Keratinocyte (primary cell): ENCODE results near the gene HDHD5. TPM values are rescaled to one million over a fixed set of nuclear protein-coding genes. Genes with fewer than 3 reads are reported as not detected.

Experiments used
- DNase-seq: peaks from one replicate; pipeline ENCODE4 v3.0.0-alpha.2; 2011; ENCODE audit warnings: low read depth, missing footprints, low spot score
- FAIRE-seq: peaks from 2 replicates; lab custom pipeline; 2011; peaks lifted over from hg19 to GRCh38; lab: Jason Lieb, UNC
- H2AFZ ChIP-seq: 2 replicates; pipeline ENCODE4 v1.6.0; 2012; ENCODE audit warnings: low read length, control low read depth, inconsistent platforms; ENCODE audit not compliant: control insufficient read depth
- H3K27ac ChIP-seq: 2 replicates; pipeline ENCODE4 v1.5.1; 2011; ENCODE audit warnings: low read length; ENCODE audit not compliant: control insufficient read depth, insufficient read depth
- H3K27me3 ChIP-seq: 3 replicates; pipeline ENCODE4 v1.6.0; 2011; ENCODE audit warnings: low read length; ENCODE audit not compliant: control insufficient read depth, insufficient read depth; ENCODE audit errors: extremely low read depth
- H3K36me3 ChIP-seq, 2 experiments: 2 replicates in 1 of 2; 3 replicates in 1 of 2; pipeline ENCODE4 v1.5.1; 2011; ENCODE audit warnings: low read length in 2 of 2, mild to moderate bottlenecking in 1 of 2; ENCODE audit not compliant: control insufficient read depth in 2 of 2, insufficient read depth in 2 of 2; ENCODE audit errors: extremely low read depth in 1 of 2
- H3K4me1 ChIP-seq: 3 replicates; pipeline ENCODE4 v1.5.1; 2011; ENCODE audit warnings: low read length; ENCODE audit not compliant: control insufficient read depth, insufficient read depth; ENCODE audit errors: extremely low read depth
- H3K4me2 ChIP-seq: 3 replicates; pipeline ENCODE4 v1.6.0; 2011; ENCODE audit warnings: low read depth, low read length; ENCODE audit not compliant: control insufficient read depth, insufficient read depth; ENCODE audit errors: extremely low read depth
- H3K4me3 ChIP-seq, 3 experiments: fragments of 200-600 bp in 1 of 3; sonication (generic) in 1 of 3; 2 replicates in 2 of 3; 3 replicates in 1 of 3; pipeline ENCODE4 v1.5.1; 2011 to 2016; ENCODE audit warnings: low read length in 3 of 3, mild to moderate bottlenecking in 3 of 3, control low read depth in 2 of 3, inconsistent platforms in 1 of 3, low read depth in 1 of 3, mixed read lengths in 1 of 3, mixed run types in 1 of 3, moderate library complexity in 1 of 3; ENCODE audit not compliant: control insufficient read depth in 2 of 3, insufficient read depth in 2 of 3; ENCODE audit errors: extremely low read depth in 1 of 3
- H3K79me2 ChIP-seq: 2 replicates; pipeline ENCODE4 v1.6.0; 2012; ENCODE audit warnings: low read length; ENCODE audit not compliant: control insufficient read depth, insufficient read depth
- H3K9ac ChIP-seq: 3 replicates; pipeline ENCODE4 v1.6.0; 2011; ENCODE audit warnings: low read length; ENCODE audit not compliant: control insufficient read depth, insufficient read depth; ENCODE audit errors: extremely low read depth
- H3K9me1 ChIP-seq: 3 replicates; pipeline ENCODE4 v1.6.0; 2011; ENCODE audit warnings: low read length; ENCODE audit not compliant: control insufficient read depth, insufficient read depth; ENCODE audit errors: extremely low read depth
- H3K9me3 ChIP-seq: 2 replicates; pipeline ENCODE4 v1.5.1; 2012; ENCODE audit warnings: low read depth, low read length; ENCODE audit not compliant: control insufficient read depth
- H4K20me1 ChIP-seq: 3 replicates; pipeline ENCODE4 v1.6.0; 2011; ENCODE audit warnings: low read length; ENCODE audit not compliant: control insufficient read depth, insufficient read depth; ENCODE audit errors: extremely low read depth
- EZH2 ChIP-seq: IDR thresholded peaks from one replicate; pipeline ENCODE4 v1.6.1; 2012; ENCODE audit warnings: inconsistent platforms, mild to moderate bottlenecking, low read length, moderate library complexity
- dilution Hi-C: fragments of 300-500 bp; cut with MboI; formaldehyde crosslinking; loops from one replicate; pipeline ENCODE4 v1.7.0; 2020; ENCODE audit warnings: low sequenced_read_pairs; ENCODE audit not compliant: extremely low pct_ligation_motif_present
- polyA plus RNA-seq, 5 experiments: library from polyadenylated mRNA; depleted of rRNA in 3 of 5; stranded (reverse) in 3 of 5; stranded (forward) in 1 of 5; unstranded in 1 of 5; fragments of >200 nt; gene quantifications; 1 replicate in 1 of 5; 2 replicates in 3 of 5; 3 replicates in 1 of 5; pipeline versions ENCODE4 v1.2.1 to v1.2.3, GENCODE V29; 2011 to 2012; ENCODE audit warnings: missing spikeins in 2 of 5, low read depth in 1 of 5, low replicate concordance in 1 of 5
- TF ChIP-seq, protein P1 (sequence below), 3 experiments: IDR thresholded peaks in 1 of 3; conservative IDR thresholded peaks in 1 of 3; optimal IDR thresholded peaks in 1 of 3; 2 replicates in 2 of 3; 3 replicates in 1 of 3; pipeline versions ENCODE3 to v1.5.1; 2011; ENCODE audit warnings: low read length in 3 of 3, mild to moderate bottlenecking in 3 of 3, moderate library complexity in 2 of 3, control low read depth in 1 of 3, inconsistent platforms in 1 of 3; ENCODE audit not compliant: insufficient read depth in 2 of 3; ENCODE audit errors: extremely low read depth in 1 of 3

Gene HDHD5
- polyA plus RNA-seq, 1 donor (not counting 4 experiments of a cell fraction or from before 2014, with no cell fraction given): 22.6 TPM

DNA sequence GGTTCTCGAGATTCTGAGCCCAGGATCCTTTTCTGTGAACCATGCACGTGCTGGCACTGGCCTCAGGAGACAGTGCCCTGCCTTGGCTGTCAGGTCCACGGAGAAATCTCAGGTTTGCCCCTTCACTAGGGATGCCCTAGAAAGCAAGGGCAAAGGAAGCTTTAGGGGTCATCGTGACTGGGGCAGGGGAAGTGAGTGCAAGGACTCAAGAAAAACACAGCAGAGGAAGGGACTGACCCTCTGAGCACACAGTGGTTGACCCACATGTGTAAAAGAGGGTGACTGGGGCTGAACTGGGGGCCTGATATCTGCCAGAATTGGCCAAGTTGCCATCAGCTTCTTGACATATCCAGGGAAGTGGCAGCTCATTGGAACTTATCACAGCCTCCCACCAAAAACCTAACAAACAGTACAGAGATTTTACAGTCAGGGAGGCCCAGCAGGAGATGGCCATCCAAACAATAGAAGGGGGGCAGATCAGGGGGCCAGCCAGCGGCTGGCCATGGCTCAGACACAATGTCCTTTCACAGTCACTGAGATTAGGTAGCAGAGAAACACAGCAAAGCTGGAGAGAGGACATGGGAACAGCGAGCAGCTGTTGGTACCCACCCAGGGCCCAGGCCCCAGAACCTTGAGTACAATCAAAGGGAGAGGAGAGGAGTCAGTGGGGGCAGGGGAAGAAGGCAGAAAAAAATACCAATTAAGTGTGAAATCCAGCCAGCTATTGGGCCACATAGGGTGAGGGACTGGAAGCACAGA is 42.3 kb downstream of the HDHD5 start:
- no peaks in the 10 kb centered on the region for H3K79me2 ChIP-seq
- no peaks in the 10 kb centered on the region for H3K9me3 ChIP-seq
- no peak for DNase-seq
- no peaks in the 10 kb centered on the region for H3K36me3 ChIP-seq
- H2AFZ ChIP-seq: no peak overlapping the region
- H3K9ac ChIP-seq: no peak overlapping the region
- no peak for FAIRE-seq
- H3K4me1 ChIP-seq: no peaks in the 10 kb centered on the region
- H3K27me3 ChIP-seq: peaks cover 38% of the 10 kb centered on the region
- no peaks in the 10 kb centered on the region for H4K20me1 ChIP-seq
- TF ChIP-seq, protein P1, sequence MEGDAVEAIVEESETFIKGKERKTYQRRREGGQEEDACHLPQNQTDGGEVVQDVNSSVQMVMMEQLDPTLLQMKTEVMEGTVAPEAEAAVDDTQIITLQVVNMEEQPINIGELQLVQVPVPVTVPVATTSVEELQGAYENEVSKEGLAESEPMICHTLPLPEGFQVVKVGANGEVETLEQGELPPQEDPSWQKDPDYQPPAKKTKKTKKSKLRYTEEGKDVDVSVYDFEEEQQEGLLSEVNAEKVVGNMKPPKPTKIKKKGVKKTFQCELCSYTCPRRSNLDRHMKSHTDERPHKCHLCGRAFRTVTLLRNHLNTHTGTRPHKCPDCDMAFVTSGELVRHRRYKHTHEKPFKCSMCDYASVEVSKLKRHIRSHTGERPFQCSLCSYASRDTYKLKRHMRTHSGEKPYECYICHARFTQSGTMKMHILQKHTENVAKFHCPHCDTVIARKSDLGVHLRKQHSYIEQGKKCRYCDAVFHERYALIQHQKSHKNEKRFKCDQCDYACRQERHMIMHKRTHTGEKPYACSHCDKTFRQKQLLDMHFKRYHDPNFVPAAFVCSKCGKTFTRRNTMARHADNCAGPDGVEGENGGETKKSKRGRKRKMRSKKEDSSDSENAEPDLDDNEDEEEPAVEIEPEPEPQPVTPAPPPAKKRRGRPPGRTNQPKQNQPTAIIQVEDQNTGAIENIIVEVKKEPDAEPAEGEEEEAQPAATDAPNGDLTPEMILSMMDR (optimal IDR thresholded peaks at IDR 0.05 in 1 of 3, IDR thresholded peaks at IDR 0.05 in 1 of 3, conservative IDR thresholded peaks at IDR 0.05 in 1 of 3; ENCODE audit: extremely low read depth in 1 of 3, insufficient read depth in 2 of 3, low read length in 3 of 3): no peak
- H3K9me1 ChIP-seq: no peaks in the 10 kb centered on the region
- no peak overlapping the region for H3K4me3 ChIP-seq
- dilution Hi-C loops: no loop called here
- H3K4me2 ChIP-seq: no peak overlapping the region
- H3K27ac ChIP-seq: no peak overlapping the region

DNA sequence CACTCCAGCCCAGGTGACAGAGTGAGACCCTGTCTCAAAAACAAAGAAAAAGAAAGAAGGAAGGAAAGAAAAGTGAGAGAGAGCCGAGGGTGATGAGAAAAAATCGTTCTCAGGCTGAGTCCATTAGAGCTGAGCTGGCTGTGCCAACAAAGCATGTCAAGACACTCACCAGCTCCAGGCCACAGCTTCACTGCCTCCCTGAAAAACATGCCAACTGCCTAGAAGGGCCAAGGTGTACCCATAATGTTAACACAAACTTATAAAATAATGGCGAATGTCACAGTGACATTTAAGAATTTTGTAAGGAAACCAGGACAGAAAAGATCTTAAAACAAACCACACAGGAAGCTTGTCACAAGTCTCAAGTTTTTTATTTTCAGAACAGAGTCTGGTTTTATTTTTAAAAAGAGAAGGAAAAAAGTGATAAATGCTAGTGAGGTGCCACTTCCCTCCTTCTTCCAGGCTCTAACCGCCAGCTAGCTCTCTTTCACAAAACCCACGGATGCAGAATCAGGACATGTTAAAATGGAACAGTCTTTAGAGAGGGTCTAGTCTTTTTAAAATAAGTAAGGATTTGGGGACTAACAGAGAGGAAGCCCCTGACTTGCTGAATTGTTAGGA is 43.0 kb downstream of the HDHD5 start:
- Histone ChIP-seq H3K27ac (no peak overlapping the region), H3K9me1 (no peaks in the 10 kb centered on the region), H3K4me2 (no peak overlapping the region), H4K20me1 (no peaks in the 10 kb centered on the region), H3K36me3 (no peaks in the 10 kb centered on the region), H3K9ac (no peak overlapping the region), H2AFZ (no peak overlapping the region), H3K79me2 (no peaks in the 10 kb centered on the region), H3K9me3 (no peaks in the 10 kb centered on the region), H3K4me1 (no peaks in the 10 kb centered on the region), H3K4me3 (no peak overlapping the region), H3K27me3 (peaks cover 32% of the 10 kb centered on the region)
- TF ChIP-seq, protein P1 (optimal IDR thresholded peaks at IDR 0.05 in 1 of 3, IDR thresholded peaks at IDR 0.05 in 1 of 3, conservative IDR thresholded peaks at IDR 0.05 in 1 of 3; ENCODE audit: extremely low read depth in 1 of 3, insufficient read depth in 2 of 3, low read length in 3 of 3): no peak
- TF ChIP-seq EZH2: no peak
- DNase-seq (no peak), FAIRE-seq (no peak)
- dilution Hi-C loops: no loop called here
